ENCODE measurements around the gene PM20D2. TPM values are rescaled to one million over a fixed set of nuclear protein-coding genes. Genes with fewer than 3 reads are reported as not detected.

The PM20D2 gene
- total and polyA plus RNA-seq, 2 experiments from 2014 or later = 4.4 to 10.2 TPM

DNA sequence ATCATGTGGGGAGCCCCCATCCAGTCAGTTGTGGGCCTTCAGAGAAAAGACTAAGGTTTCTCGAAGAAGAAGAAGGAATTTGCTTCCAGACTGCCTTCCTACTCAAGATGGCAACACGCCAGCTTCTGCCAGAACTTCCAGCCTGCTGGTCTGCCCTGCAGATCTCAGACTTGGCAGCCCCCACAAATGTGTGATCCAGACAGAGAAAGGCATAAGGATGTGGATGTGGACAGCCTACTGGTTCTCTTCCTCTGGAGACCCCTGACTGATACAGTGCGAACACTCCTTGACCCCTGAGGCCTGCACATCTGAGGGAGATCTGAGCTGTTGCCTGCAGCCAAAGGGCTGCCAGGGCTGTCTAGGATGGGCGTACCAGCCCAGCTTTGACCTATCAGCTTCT lies 62.7 kb downstream of the PM20D2 start:
- no peaks in the 10 kb centered on the region for H3F3A ChIP-seq (replicated peaks; ENCODE audit: low read depth)
- H3K79me2 ChIP-seq (replicated peaks; ENCODE audit: insufficient read depth) = no peaks in the 10 kb centered on the region
- Mint-ChIP-seq H3K27me3 (ENCODE audit: insufficient read depth, low read depth, poor library complexity) (peaks cover 7% of the 10 kb centered on the region), H3K4me3 (no peak overlapping the region), H3K27ac (no peak overlapping the region), H3K9me3 (no peaks in the 10 kb centered on the region), H3K4me1 (peaks cover 33% of the 10 kb centered on the region), H3K36me3 (ENCODE audit: low read depth) (no peaks in the 10 kb centered on the region; the same call in 2 of the 3 replicates)
- ATAC-seq = no peak
- H3K4me3 ChIP-seq = no peak overlapping the region
- no peak for DNase-seq (ENCODE audit: low spot score)
- H3K9me2 ChIP-seq (ENCODE audit: insufficient read depth) = no peaks in the 10 kb centered on the region
- no peaks in the 10 kb centered on the region for H4K20me1 ChIP-seq (replicated peaks; ENCODE audit: insufficient read depth)
- H2AFZ ChIP-seq = no peak overlapping the region
- H3K27ac ChIP-seq (ENCODE audit: low read depth) = no peak overlapping the region
- no peaks in the 10 kb centered on the region for H3K36me3 ChIP-seq (ENCODE audit: insufficient read depth)
- no peaks in the 10 kb centered on the region for H3K27me3 ChIP-seq (ENCODE audit: insufficient read depth)
- peaks cover 19% of the 10 kb centered on the region for H3K4me1 ChIP-seq (ENCODE audit: insufficient read depth)
- TF ChIP-seq, protein P1, sequence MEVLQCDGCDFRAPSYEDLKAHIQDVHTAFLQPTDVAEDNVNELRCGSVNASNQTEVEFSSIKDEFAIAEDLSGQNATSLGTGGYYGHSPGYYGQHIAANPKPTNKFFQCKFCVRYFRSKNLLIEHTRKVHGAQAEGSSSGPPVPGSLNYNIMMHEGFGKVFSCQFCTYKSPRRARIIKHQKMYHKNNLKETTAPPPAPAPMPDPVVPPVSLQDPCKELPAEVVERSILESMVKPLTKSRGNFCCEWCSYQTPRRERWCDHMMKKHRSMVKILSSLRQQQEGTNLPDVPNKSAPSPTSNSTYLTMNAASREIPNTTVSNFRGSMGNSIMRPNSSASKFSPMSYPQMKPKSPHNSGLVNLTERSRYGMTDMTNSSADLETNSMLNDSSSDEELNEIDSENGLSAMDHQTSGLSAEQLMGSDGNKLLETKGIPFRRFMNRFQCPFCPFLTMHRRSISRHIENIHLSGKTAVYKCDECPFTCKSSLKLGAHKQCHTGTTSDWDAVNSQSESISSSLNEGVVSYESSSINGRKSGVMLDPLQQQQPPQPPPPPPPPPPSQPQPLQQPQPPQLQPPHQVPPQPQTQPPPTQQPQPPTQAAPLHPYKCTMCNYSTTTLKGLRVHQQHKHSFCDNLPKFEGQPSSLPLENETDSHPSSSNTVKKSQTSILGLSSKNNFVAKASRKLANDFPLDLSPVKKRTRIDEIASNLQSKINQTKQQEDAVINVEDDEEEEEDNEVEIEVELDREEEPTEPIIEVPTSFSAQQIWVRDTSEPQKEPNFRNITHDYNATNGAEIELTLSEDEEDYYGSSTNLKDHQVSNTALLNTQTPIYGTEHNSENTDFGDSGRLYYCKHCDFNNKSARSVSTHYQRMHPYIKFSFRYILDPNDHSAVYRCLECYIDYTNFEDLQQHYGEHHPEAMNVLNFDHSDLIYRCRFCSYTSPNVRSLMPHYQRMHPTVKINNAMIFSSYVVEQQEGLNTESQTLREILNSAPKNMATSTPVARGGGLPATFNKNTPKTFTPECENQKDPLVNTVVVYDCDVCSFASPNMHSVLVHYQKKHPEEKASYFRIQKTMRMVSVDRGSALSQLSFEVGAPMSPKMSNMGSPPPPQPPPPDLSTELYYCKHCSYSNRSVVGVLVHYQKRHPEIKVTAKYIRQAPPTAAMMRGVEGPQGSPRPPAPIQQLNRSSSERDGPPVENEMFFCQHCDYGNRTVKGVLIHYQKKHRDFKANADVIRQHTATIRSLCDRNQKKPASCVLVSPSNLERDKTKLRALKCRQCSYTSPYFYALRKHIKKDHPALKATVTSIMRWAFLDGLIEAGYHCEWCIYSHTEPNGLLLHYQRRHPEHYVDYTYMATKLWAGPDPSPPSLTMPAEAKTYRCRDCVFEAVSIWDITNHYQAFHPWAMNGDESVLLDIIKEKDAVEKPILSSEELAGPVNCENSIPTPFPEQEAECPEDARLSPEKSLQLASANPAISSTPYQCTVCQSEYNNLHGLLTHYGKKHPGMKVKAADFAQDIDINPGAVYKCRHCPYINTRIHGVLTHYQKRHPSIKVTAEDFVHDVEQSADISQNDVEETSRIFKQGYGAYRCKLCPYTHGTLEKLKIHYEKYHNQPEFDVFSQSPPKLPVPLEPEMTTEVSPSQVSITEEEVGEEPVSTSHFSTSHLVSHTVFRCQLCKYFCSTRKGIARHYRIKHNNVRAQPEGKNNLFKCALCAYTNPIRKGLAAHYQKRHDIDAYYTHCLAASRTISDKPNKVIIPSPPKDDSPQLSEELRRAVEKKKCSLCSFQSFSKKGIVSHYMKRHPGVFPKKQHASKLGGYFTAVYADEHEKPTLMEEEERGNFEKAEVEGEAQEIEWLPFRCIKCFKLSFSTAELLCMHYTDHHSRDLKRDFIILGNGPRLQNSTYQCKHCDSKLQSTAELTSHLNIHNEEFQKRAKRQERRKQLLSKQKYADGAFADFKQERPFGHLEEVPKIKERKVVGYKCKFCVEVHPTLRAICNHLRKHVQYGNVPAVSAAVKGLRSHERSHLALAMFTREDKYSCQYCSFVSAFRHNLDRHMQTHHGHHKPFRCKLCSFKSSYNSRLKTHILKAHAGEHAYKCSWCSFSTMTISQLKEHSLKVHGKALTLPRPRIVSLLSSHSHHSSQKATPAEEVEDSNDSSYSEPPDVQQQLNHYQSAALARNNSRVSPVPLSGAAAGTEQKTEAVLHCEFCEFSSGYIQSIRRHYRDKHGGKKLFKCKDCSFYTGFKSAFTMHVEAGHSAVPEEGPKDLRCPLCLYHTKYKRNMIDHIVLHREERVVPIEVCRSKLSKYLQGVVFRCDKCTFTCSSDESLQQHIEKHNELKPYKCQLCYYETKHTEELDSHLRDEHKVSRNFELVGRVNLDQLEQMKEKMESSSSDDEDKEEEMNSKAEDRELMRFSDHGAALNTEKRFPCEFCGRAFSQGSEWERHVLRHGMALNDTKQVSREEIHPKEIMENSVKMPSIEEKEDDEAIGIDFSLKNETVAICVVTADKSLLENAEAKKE (CRISPR knock-in tag; IDR thresholded peaks at IDR 0.05) = no peak
- TF ChIP-seq, protein P2, sequence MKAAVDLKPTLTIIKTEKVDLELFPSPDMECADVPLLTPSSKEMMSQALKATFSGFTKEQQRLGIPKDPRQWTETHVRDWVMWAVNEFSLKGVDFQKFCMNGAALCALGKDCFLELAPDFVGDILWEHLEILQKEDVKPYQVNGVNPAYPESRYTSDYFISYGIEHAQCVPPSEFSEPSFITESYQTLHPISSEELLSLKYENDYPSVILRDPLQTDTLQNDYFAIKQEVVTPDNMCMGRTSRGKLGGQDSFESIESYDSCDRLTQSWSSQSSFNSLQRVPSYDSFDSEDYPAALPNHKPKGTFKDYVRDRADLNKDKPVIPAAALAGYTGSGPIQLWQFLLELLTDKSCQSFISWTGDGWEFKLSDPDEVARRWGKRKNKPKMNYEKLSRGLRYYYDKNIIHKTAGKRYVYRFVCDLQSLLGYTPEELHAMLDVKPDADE (IDR thresholded peaks at IDR 0.05) = no peak
- TF ChIP-seq EZH2phosphoT487 (IDR thresholded peaks at IDR 0.05; ENCODE audit: unreplicated experiment) (no peak), JUNB (IDR thresholded peaks at IDR 0.05; ENCODE audit: unreplicated experiment) (no peak), NANOG (IDR thresholded peaks at IDR 0.05; ENCODE audit: borderline replicate concordance) (no peak), POLR2AphosphoS5 (IDR thresholded peaks at IDR 0.05; ENCODE audit: low read depth) (no peak)
- TF ChIP-seq, protein P3, sequence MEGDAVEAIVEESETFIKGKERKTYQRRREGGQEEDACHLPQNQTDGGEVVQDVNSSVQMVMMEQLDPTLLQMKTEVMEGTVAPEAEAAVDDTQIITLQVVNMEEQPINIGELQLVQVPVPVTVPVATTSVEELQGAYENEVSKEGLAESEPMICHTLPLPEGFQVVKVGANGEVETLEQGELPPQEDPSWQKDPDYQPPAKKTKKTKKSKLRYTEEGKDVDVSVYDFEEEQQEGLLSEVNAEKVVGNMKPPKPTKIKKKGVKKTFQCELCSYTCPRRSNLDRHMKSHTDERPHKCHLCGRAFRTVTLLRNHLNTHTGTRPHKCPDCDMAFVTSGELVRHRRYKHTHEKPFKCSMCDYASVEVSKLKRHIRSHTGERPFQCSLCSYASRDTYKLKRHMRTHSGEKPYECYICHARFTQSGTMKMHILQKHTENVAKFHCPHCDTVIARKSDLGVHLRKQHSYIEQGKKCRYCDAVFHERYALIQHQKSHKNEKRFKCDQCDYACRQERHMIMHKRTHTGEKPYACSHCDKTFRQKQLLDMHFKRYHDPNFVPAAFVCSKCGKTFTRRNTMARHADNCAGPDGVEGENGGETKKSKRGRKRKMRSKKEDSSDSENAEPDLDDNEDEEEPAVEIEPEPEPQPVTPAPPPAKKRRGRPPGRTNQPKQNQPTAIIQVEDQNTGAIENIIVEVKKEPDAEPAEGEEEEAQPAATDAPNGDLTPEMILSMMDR (conservative IDR thresholded peaks at IDR 0.05; ENCODE audit: low read depth in 2 of 2) = no peak
- H3K4me2 ChIP-seq = no peak overlapping the region

Data from GM23338 (cell line).